ENCODE data around the gene SRGAP2C.

DNA sequence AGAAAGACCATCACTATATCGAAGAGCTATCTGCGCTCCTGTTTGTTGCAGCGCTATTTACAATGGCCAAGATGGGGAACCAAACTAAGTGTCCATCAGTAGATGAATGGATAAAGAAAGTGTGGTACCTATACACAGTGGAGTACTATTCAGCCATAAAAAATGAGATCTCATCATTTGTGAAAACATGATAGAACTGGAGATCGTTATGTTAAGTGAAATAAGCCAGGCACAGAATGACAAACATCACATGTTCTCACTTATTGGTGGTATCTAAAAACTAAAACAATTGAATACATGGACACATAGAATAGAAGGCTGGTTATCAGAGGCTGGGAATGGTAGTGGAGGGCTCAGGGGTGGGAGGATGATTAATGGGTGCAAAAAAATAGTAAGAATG lies 256.2 kb downstream of the SRGAP2C start:
- TF ChIP-seq CTCF (IDR thresholded peaks at IDR 0.05) (no peak), POLR2A (IDR thresholded peaks at IDR 0.05) (no peak)

Measured in vagina (tissue), 2 donors.